ENCODE measurements around the gene FSIP1. TPM values are rescaled to one million over a fixed set of nuclear protein-coding genes. Genes with fewer than 3 reads are reported as not detected.

Gene FSIP1
- total RNA-seq, 4 donors from 2014 or later = 0.38 to 0.91 (median 0.57) TPM; not detected in 1

DNA sequence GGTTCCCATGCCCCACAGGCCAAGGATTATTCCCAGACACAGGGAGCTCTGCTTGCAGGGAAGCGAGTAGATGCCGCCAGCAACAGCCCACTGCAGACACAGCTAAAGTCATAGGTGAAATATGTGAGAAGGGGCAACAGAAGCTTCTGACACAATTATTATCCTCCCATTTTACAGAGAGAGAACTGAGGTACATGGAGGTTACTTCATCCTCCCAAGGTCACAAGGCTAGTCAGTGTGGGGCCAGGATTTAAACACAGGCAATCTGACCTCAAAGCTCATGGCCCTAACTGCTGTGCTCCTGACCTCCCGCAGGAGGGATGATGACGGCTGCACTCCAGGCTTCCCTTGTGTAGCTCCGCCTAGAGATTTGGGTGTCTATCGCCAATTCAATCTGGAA lies 15.7 kb upstream of the FSIP1 start:
- 84 to 89% methylated on average over 5 of the region's 6 CpGs for WGBS, 2 donors
- no peak for TF ChIP-seq POLR2A (IDR thresholded peaks at IDR 0.05)
- TF ChIP-seq, protein P1, sequence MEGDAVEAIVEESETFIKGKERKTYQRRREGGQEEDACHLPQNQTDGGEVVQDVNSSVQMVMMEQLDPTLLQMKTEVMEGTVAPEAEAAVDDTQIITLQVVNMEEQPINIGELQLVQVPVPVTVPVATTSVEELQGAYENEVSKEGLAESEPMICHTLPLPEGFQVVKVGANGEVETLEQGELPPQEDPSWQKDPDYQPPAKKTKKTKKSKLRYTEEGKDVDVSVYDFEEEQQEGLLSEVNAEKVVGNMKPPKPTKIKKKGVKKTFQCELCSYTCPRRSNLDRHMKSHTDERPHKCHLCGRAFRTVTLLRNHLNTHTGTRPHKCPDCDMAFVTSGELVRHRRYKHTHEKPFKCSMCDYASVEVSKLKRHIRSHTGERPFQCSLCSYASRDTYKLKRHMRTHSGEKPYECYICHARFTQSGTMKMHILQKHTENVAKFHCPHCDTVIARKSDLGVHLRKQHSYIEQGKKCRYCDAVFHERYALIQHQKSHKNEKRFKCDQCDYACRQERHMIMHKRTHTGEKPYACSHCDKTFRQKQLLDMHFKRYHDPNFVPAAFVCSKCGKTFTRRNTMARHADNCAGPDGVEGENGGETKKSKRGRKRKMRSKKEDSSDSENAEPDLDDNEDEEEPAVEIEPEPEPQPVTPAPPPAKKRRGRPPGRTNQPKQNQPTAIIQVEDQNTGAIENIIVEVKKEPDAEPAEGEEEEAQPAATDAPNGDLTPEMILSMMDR (IDR thresholded peaks at IDR 0.05) = no peak
- H3K9me3 ChIP-seq = no peaks in the 10 kb centered on the region
- H3K27me3 ChIP-seq = no peaks in the 10 kb centered on the region
- no peaks in the 10 kb centered on the region for H3K4me1 ChIP-seq
- no peaks in the 10 kb centered on the region for H3K36me3 ChIP-seq
- intact Hi-C loops (cut with DNase I) = no loop called here
- no peak overlapping the region for H3K4me3 ChIP-seq
- no peak overlapping the region for H3K27ac ChIP-seq
- DNase-seq = no peak

DNA sequence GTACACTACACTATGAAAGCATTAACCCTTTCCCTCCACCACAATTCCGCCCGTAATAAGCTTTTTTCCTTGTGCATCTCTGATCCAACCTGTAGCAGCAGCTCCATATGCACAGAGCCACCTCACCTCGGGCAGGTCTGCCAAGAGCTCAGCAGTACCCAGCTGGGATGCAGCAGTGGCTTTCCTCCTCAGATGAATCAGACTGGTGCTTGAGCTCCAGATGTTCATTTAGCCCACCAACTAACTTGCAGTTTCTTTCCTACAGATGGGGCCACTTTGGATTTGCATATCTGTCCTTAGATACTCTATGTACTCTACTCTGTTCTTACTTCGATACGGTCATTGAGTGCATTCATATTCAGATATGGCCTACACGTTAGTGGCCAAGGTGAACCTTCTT lies 14.8 kb upstream of the FSIP1 start:
- no peaks in the 10 kb centered on the region for H3K4me1 ChIP-seq
- no peak overlapping the region for H3K4me3 ChIP-seq
- TF ChIP-seq POLR2A (IDR thresholded peaks at IDR 0.05) = no peak
- TF ChIP-seq, protein P1 (IDR thresholded peaks at IDR 0.05) = no peak
- 76 to 80% methylated on average over 6 of the region's 6 CpGs for WGBS, 2 donors
- H3K36me3 ChIP-seq = no peaks in the 10 kb centered on the region
- intact Hi-C loops (cut with DNase I) = no loop called here
- H3K27ac ChIP-seq = no peak overlapping the region
- no peak for DNase-seq
- H3K27me3 ChIP-seq = no peaks in the 10 kb centered on the region
- H3K9me3 ChIP-seq = no peaks in the 10 kb centered on the region

DNA sequence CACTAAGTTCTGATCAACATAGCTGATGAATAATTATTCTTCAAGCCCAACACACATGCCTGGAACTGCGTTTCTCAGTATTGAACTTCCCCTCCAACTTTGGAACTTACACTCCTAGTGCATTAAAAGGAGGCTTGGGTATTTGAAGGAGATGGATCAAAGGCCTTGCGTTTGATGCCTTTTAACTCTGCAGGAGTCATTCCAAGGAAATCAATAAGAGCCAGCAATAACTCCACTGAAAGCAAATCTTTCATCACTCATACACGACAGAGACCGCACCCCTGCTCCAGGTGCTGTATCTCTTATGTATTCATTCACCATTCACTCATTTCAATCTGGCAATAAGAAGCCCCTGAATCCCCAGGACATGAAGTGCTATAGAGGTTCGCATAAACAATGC lies 14.0 kb upstream of the FSIP1 start:
- no peaks in the 10 kb centered on the region for H3K36me3 ChIP-seq
- H3K4me3 ChIP-seq = no peak overlapping the region
- DNase-seq = no peak
- 59 to 83% methylated on average over 5 of the region's 5 CpGs for WGBS, 2 donors
- no peaks in the 10 kb centered on the region for H3K9me3 ChIP-seq
- intact Hi-C loops (cut with DNase I) = no loop called here
- no peak for TF ChIP-seq POLR2A (IDR thresholded peaks at IDR 0.05)
- TF ChIP-seq, protein P1 (IDR thresholded peaks at IDR 0.05) = no peak
- no peaks in the 10 kb centered on the region for H3K27me3 ChIP-seq
- no peak overlapping the region for H3K27ac ChIP-seq
- H3K4me1 ChIP-seq = no peaks in the 10 kb centered on the region

DNA sequence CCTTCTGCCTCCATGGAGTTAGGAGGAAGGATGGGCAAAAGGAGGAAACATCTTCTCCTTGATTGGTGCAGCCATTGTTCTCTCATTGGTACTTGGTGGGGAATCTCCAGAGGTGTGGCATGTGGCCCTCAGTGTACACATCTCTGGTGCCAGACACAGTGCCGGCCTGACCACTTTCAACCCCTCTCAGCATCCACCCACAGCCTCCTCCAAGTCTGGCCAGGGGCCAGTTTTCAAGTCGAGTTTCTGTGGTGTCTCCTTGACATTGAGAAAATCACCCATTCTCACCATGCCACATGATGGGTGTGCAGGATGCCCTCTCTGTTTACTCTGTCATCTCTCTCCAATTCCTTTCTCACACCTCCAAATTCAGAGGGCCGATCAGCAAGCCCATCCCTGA lies 12.8 kb upstream of the FSIP1 start:
- no peak for TF ChIP-seq POLR2A (IDR thresholded peaks at IDR 0.05)
- TF ChIP-seq, protein P1 (IDR thresholded peaks at IDR 0.05) = no peak
- no peaks in the 10 kb centered on the region for H3K27me3 ChIP-seq
- no peak for DNase-seq
- no peak overlapping the region for H3K4me3 ChIP-seq
- intact Hi-C loops (cut with DNase I) = no loop called here
- no peaks in the 10 kb centered on the region for H3K36me3 ChIP-seq
- WGBS, 2 donors = 50 to 58% methylated on average over 1 to 3 of the region's 3 CpGs
- H3K4me1 ChIP-seq = no peaks in the 10 kb centered on the region
- H3K9me3 ChIP-seq = no peaks in the 10 kb centered on the region
- H3K27ac ChIP-seq = no peak overlapping the region

DNA sequence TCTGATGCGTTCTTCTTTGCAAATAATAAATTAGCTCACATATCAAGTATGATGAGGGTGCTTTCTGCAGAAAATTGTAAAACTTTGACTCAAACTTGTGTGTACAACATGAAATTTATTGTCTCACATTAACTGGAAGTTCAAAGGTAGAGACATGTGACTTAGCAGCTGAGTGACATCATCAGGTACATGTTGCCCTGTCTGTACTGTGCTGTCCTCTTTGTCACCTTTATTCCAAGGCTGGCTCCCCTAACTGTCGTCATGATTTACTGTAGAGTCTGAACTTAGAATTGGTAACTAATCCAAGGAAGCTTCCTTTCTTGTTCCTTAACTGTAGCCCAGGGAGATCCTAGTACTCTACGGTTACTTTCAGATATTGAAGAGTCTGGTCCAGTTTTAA lies 12.3 kb upstream of the FSIP1 start:
- 86 to 87% methylated on average over 3 of the region's 3 CpGs for WGBS, 2 donors
- intact Hi-C loops (cut with DNase I) = no loop called here
- H3K9me3 ChIP-seq = no peaks in the 10 kb centered on the region

More for the DNA sequence above, 12.3 kb upstream of the FSIP1 start:
- H3K27ac ChIP-seq = no peak overlapping the region
- DNase-seq = no peak
- no peaks in the 10 kb centered on the region for H3K27me3 ChIP-seq
- no peaks in the 10 kb centered on the region for H3K36me3 ChIP-seq
- no peak for TF ChIP-seq POLR2A (IDR thresholded peaks at IDR 0.05)
- TF ChIP-seq, protein P1 (IDR thresholded peaks at IDR 0.05) = no peak
- no peaks in the 10 kb centered on the region for H3K4me1 ChIP-seq
- H3K4me3 ChIP-seq = no peak overlapping the region
